IMR-90 (cell line): Measurements from ENCODE around the gene POLR3G.

Source experiments
- BHLHE40 ChIP-seq: fragments of 150-350 bp; IDR thresholded peaks from 2 replicates; pipeline ENCODE4 v1.6.1; 2016; ENCODE audit warnings: mild to moderate bottlenecking, low read depth, low read length
- CEBPB ChIP-seq: IDR thresholded peaks from 2 replicates; pipeline ENCODE4 v1.6.1; 2012; ENCODE audit warnings: low read depth, low read length, improper control_type of control experiment
- CHD1 ChIP-seq: IDR thresholded peaks from 2 replicates; pipeline ENCODE4 v1.6.1; 2012; ENCODE audit warnings: low read depth, low read length, improper control_type of control experiment
- CTCF ChIP-seq: conservative IDR thresholded peaks from 2 replicates; pipeline ENCODE4 v1.5.1; 2012; ENCODE audit warnings: mild to moderate bottlenecking, low read depth, low read length, improper control_type of control experiment
- FOS ChIP-seq: fragments of 150-350 bp; IDR thresholded peaks from 2 replicates; pipeline ENCODE4 v1.6.1; 2016; ENCODE audit warnings: low read depth, low read length
- MAZ ChIP-seq: IDR thresholded peaks from 2 replicates; pipeline ENCODE4 v1.6.1; 2012; ENCODE audit warnings: low read depth, mild to moderate bottlenecking, low read length, improper control_type of control experiment, moderate library complexity, borderline replicate concordance
- POLR2A ChIP-seq: IDR thresholded peaks from 2 replicates; pipeline ENCODE4 v1.6.1; 2012; ENCODE audit warnings: mild to moderate bottlenecking, low read depth, low read length
- RAD21 ChIP-seq: IDR thresholded peaks from 2 replicates; pipeline ENCODE4 v1.6.1; 2012; ENCODE audit warnings: low read length, improper control_type of control experiment
- RCOR1 ChIP-seq: IDR thresholded peaks from 2 replicates; pipeline ENCODE4 v1.6.1; 2012; ENCODE audit warnings: mild to moderate bottlenecking, low read length, improper control_type of control experiment; ENCODE audit not compliant: insufficient replicate concordance
- RFX5 ChIP-seq: IDR thresholded peaks from 2 replicates; pipeline ENCODE4 v1.8.0; 2012; ENCODE audit warnings: low read depth, mild to moderate bottlenecking, low read length, moderate library complexity
- SMC3 ChIP-seq: fragments of 150-350 bp; IDR thresholded peaks from 2 replicates; pipeline ENCODE4 v1.6.1; 2016; ENCODE audit warnings: low read depth, mild to moderate bottlenecking, antibody characterized with exemption, low read length, moderate library complexity
- TF ChIP-seq, protein P1 (sequence below): fragments of 150-350 bp; IDR thresholded peaks from 2 replicates; pipeline ENCODE4 v1.6.1; 2016; ENCODE audit warnings: low read depth, mild to moderate bottlenecking, low read length, moderate library complexity, borderline replicate concordance
- TF ChIP-seq, protein P2 (sequence below): fragments of 150-350 bp; IDR thresholded peaks from 2 replicates; pipeline ENCODE4 v1.6.1; 2017; ENCODE audit warnings: mild to moderate bottlenecking, antibody characterized with exemption, low read length, low read depth

DNA sequence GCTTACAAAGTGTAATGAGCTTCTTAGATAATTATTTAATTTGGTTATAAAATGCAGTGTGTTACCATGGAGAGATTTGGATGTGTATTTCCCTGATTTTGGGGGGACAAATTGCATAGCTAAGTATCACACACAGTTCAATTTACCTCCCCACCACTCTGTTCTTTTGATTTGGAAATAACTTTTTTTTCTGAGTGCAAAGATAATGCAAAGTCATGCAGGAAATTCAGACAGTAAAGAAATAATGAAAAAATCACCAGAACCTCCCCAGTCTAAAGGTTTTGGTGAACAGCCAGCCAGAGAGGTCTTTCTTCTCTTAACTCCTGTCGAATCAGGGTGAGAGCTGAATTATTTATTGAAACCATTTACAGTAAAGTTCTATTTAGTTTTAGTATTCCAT is 87.1 kb downstream of the POLR3G start:
- no peak for TF ChIP-seq CTCF
- no peak for TF ChIP-seq MAZ
- TF ChIP-seq RFX5: no peak
- no peak for TF ChIP-seq FOS
- no peak for TF ChIP-seq SMC3
- TF ChIP-seq RAD21: no peak
- TF ChIP-seq POLR2A: no peak
- no peak for TF ChIP-seq BHLHE40
- TF ChIP-seq RCOR1: no peak
- no peak for TF ChIP-seq CHD1
- TF ChIP-seq, protein P1, sequence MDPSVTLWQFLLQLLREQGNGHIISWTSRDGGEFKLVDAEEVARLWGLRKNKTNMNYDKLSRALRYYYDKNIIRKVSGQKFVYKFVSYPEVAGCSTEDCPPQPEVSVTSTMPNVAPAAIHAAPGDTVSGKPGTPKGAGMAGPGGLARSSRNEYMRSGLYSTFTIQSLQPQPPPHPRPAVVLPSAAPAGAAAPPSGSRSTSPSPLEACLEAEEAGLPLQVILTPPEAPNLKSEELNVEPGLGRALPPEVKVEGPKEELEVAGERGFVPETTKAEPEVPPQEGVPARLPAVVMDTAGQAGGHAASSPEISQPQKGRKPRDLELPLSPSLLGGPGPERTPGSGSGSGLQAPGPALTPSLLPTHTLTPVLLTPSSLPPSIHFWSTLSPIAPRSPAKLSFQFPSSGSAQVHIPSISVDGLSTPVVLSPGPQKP: no peak
- no peak for TF ChIP-seq CEBPB
- TF ChIP-seq, protein P2, sequence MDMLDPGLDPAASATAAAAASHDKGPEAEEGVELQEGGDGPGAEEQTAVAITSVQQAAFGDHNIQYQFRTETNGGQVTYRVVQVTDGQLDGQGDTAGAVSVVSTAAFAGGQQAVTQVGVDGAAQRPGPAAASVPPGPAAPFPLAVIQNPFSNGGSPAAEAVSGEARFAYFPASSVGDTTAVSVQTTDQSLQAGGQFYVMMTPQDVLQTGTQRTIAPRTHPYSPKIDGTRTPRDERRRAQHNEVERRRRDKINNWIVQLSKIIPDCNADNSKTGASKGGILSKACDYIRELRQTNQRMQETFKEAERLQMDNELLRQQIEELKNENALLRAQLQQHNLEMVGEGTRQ: no peak
